Adrenal gland (tissue), 12 donors: ENCODE measurements around the gene MPL. TPM values are rescaled to one million over a fixed set of nuclear protein-coding genes. Genes with fewer than 3 reads are reported as not detected.

Experiments
- DNase-seq, 7 donors: peaks; one replicate each; pipeline ENCODE4 v3.0.0-alpha.2; 2019 to 2020
- H3K27ac ChIP-seq, 5 donors: fragments of 200-600 bp; sonication (generic) in 4 of 5; 1 replicate in 3 of 5; 2 replicates in 2 of 5; pipeline versions ENCODE4 v1.5.1 to v1.8.0; 2016 to 2020; ENCODE audit warnings: mild to moderate bottlenecking in 1 of 5
- H3K27me3 ChIP-seq: fragments of 200-600 bp; 2 replicates; pipeline ENCODE4 v1.8.0; 2021
- H3K36me3 ChIP-seq, 2 donors: fragments of 200-600 bp; replicated peaks in 1 of 2; 1 replicate in 1 of 2; 2 replicates in 1 of 2; pipeline versions ENCODE4 v1.5.1 to v1.8.0; 2018 to 2022
- H3K4me1 ChIP-seq, 2 donors: fragments of 200-600 bp; replicated peaks in 1 of 2; 1 replicate in 1 of 2; 2 replicates in 1 of 2; pipeline versions ENCODE4 v1.5.1 to v1.8.0; 2018 to 2021
- H3K4me3 ChIP-seq, 4 donors: fragments of 200-600 bp; sonication (generic) in 3 of 4; one replicate each; pipeline ENCODE4 v1.5.1; 2016 to 2018
- H3K9me3 ChIP-seq, 3 donors: fragments of 200-600 bp; sonication (generic) in 1 of 3; replicated peaks in 1 of 3; 1 replicate in 2 of 3; 2 replicates in 1 of 3; pipeline versions ENCODE4 v1.5.1 to v1.8.0; 2016 to 2021
- CTCF ChIP-seq, 6 experiments: fragments of 450-650 bp in 4 of 6; fragments of 200-600 bp in 2 of 6; sonication (generic) in 1 of 6; IDR thresholded peaks; 1 replicate in 5 of 6; 2 replicates in 1 of 6; pipeline versions ENCODE4 v1.5.1 to v1.8.0; 2016 to 2021; ENCODE audit warnings: antibody characterized with exemption in 6 of 6, mild to moderate bottlenecking in 2 of 6, moderate library complexity in 1 of 6
- POLR2A ChIP-seq, 2 donors: fragments of 450-650 bp; IDR thresholded peaks; one replicate each; pipeline ENCODE4 v1.6.1; 2017; ENCODE audit warnings: antibody characterized with exemption in 2 of 2, mild to moderate bottlenecking in 2 of 2, moderate library complexity in 1 of 2
- WGBS, 4 donors: extraction: QIAGEN DNeasy Blood & Tissue Kit in 2 of 4; methylation state at CpG; one replicate each; pipeline versions ENCODE4 v1.1.5 to v1.1.7; 2013 to 2017; 5-methylcytosine and 5-hydroxymethylcytosine counted together
- intact Hi-C, 2 donors: fragments of 100-400 bp; cut with DNase I; formaldehyde crosslinking; loops; one replicate each; pipeline versions ENCODE4 v1.14.1 to v1.15.0; 2022 to 2023
- polyA plus RNA-seq, 3 donors: library from polyadenylated mRNA; stranded (reverse); fragments of 200-250 nt in 2 of 3; fragments of 350-450 nt in 1 of 3; fragmentation: Illumina TruSeq in 1 of 3; extraction: RNeasy Lipid Tissue Mini Kit (QIAGEN cat#74804) in 1 of 3; gene quantifications; one replicate each; pipeline ENCODE4 v1.2.3, GENCODE V29; 2013 to 2014
- total RNA-seq, 9 donors: library from RNA; depleted of rRNA in 4 of 9; stranded (reverse); fragments of >200 nt in 4 of 9; fragments of 120-200 nt in 1 of 9; fragmentation: NEBNext Ultra II Directional in 1 of 9; extraction: Animal tissue kit (Norgen Biotek cat#: 25700) in 1 of 9; gene quantifications; one replicate each; pipeline versions ENCODE4 v1.1.0 to v1.2.4, GENCODE V29; 2013 to 2023
- donor health status: healthy with polysubstance abuse.
- donor health status: Bipolar disorder and iron deficiency.
- donor health status: DM: yes; HTN: yes; CAD: no.
- donor health status: DM: no; HTN: no; CAD: no.
- donor health status: DM: no; HTN: no; CAD: no.
- donor health status: DM: yes; HTN: yes; CAD: no.

MPL gene
- total and polyA plus RNA-seq, 12 donors, result 0.11 to 0.61 (median 0.31) TPM; not detected in 6

- H3K27me3 ChIP-seq, result no peaks in the 10 kb centered on the region
- H3K4me1 ChIP-seq, result peaks cover 0 to 23% of the 10 kb centered on the region in 2 donors
- 74 to 88% (median 82%) methylated on average over 5 of the region's 5 CpGs for WGBS, 4 donors
- no peaks in the 10 kb centered on the region for H3K9me3 ChIP-seq
- H3K36me3 ChIP-seq, result no peaks in the 10 kb centered on the region
- TF ChIP-seq CTCF (IDR thresholded peaks at IDR 0.05) (no peak), POLR2A (IDR thresholded peaks at IDR 0.05) (no peak)
- no peak overlapping the region for H3K27ac ChIP-seq
- H3K4me3 ChIP-seq, result no peak overlapping the region
- intact Hi-C loops, result no loop called here
- DNase-seq, result no peak
Measured at GRCh38 chr1:43292679-43293078, 44.9 kb upstream of the MPL start.

- TF ChIP-seq POLR2A (IDR thresholded peaks at IDR 0.05) (no peak), CTCF (IDR thresholded peaks at IDR 0.05) (no peak)
- no peaks in the 10 kb centered on the region for H3K9me3 ChIP-seq
- H3K4me1 ChIP-seq, result peaks cover 0 to 23% of the 10 kb centered on the region in 2 donors
- WGBS, 4 donors, result 64 to 96% (median 83%) methylated on average over 1 to 2 of the region's 2 CpGs
- no peaks in the 10 kb centered on the region for H3K27me3 ChIP-seq
- DNase-seq, result no peak
- intact Hi-C loops, result no loop called here
- no peak overlapping the region for H3K27ac ChIP-seq
- H3K36me3 ChIP-seq, result no peaks in the 10 kb centered on the region
- H3K4me3 ChIP-seq, result no peak overlapping the region
Measured at GRCh38 chr1:43293176-43293575, 44.4 kb upstream of the MPL start.

- Histone ChIP-seq H3K4me1 (peaks cover 0 to 20% of the 10 kb centered on the region in 2 donors), H3K27me3 (no peaks in the 10 kb centered on the region), H3K36me3 (no peaks in the 10 kb centered on the region), H3K4me3 (no peak overlapping the region), H3K27ac (peak overlapping the region in 2 of 5 donors; percentile 24 to 39), H3K9me3 (no peaks in the 10 kb centered on the region)
- TF ChIP-seq CTCF (IDR thresholded peaks at IDR 0.05), result no peak
- no peak for TF ChIP-seq POLR2A (IDR thresholded peaks at IDR 0.05)
- WGBS, 4 donors, result 66 to 78% (median 70%) methylated on average over 7 of the region's 7 CpGs
- intact Hi-C loops, result no loop called here
- peak in 2 of 7 donors; percentile 32 to 40 for DNase-seq
Measured at GRCh38 chr1:43293896-43294760, 43.5 kb upstream of the MPL start.

GRCh38 chr1:43294761-43295160 is 42.9 kb upstream of the MPL start:
- no peaks in the 10 kb centered on the region for H3K9me3 ChIP-seq
- H3K4me3 ChIP-seq, result no peak overlapping the region
- peak overlapping the region in 2 of 5 donors; percentile 24 to 39 for H3K27ac ChIP-seq
- TF ChIP-seq POLR2A (IDR thresholded peaks at IDR 0.05), result no peak
- no peak for TF ChIP-seq CTCF (IDR thresholded peaks at IDR 0.05)
- intact Hi-C loops, result no loop called here
- no peak for DNase-seq
- H3K36me3 ChIP-seq, result no peaks in the 10 kb centered on the region
- H3K27me3 ChIP-seq, result no peaks in the 10 kb centered on the region
- H3K4me1 ChIP-seq, result peaks cover 0 to 14% of the 10 kb centered on the region in 2 donors
- 83 to 91% (median 88%) methylated on average over 1 to 8 of the region's 8 CpGs for WGBS, 4 donors
